K562 (cell line): ENCODE measurements around the gene EXOSC6. TPM values are rescaled to one million over a fixed set of nuclear protein-coding genes. Genes with fewer than 3 reads are reported as not detected.

Source experiments
- BDP1 ChIP-seq: IDR thresholded peaks from 3 replicates; pipeline ENCODE4 v1.6.1; 2011; ENCODE audit not compliant: insufficient read length, insufficient read depth
- BHLHE40 ChIP-seq: IDR thresholded peaks from 2 replicates; pipeline ENCODE4 v1.6.1; 2011; ENCODE audit warnings: low read length, improper control_type of control experiment
- C11orf30 ChIP-seq: fragments of 450-650 bp; IDR thresholded peaks from 2 replicates; pipeline ENCODE4 v1.6.1; 2016; ENCODE audit warnings: low read depth, mild to moderate bottlenecking
- CBX3 ChIP-seq, 2 experiments: IDR thresholded peaks; 1 replicate in 1 of 2; 2 replicates in 1 of 2; pipeline ENCODE4 v1.6.1; 2012; ENCODE audit warnings: inconsistent platforms in 2 of 2, low read length in 2 of 2, borderline replicate concordance in 1 of 2, control low read depth in 1 of 2
- CREBBP ChIP-seq: IDR thresholded peaks from one replicate; pipeline ENCODE4 v1.6.1; 2012; ENCODE audit warnings: low read depth, mild to moderate bottlenecking, control low read depth, inconsistent platforms, low read length
- CREM ChIP-seq: IDR thresholded peaks from 2 replicates; pipeline ENCODE4 v1.6.1; 2014; ENCODE audit warnings: antibody characterized with exemption, low read depth
- CTBP1 ChIP-seq: fragments of 450-650 bp; IDR thresholded peaks from 2 replicates; pipeline ENCODE4 v1.6.1; 2016; ENCODE audit warnings: borderline replicate concordance
- FOS ChIP-seq: IDR thresholded peaks from 3 replicates; pipeline ENCODE4 v1.6.1; 2011; ENCODE audit not compliant: insufficient read length; ENCODE audit errors: extremely low read depth
- FOXA3 ChIP-seq, 2 experiments: fragments of 450-650 bp in 1 of 2; sonication (generic) in 1 of 2; formaldehyde crosslinking; IDR thresholded peaks in 1 of 2; conservative IDR thresholded peaks in 1 of 2; 2 replicates each; pipeline versions ENCODE4 v1.4.0 to v1.8.0; 2020 to 2022; ENCODE audit warnings: mild to moderate bottlenecking in 2 of 2, missing genetic modification reagents in 1 of 2
- HDAC3 ChIP-seq: fragments of 450-650 bp; IDR thresholded peaks from 2 replicates; pipeline ENCODE4 v1.6.1; 2018; ENCODE audit warnings: borderline replicate concordance, mild to moderate bottlenecking, moderate library complexity; ENCODE audit not compliant: partially characterized antibody
- ILK ChIP-seq: fragments of 450-650 bp; IDR thresholded peaks from 2 replicates; pipeline ENCODE4 v1.6.1; 2016; ENCODE audit warnings: missing genetic modification characterization, low read depth, mild to moderate bottlenecking, missing compliant biosample characterization, moderate library complexity, borderline replicate concordance
- KLF6 ChIP-seq: fragments of 250-450 bp; sonication (Bioruptor Pico); IDR thresholded peaks from 2 replicates; pipeline ENCODE4 v1.4.0; 2020; ENCODE audit warnings: mild to moderate bottlenecking, moderate library complexity, borderline replicate concordance
- MEF2A ChIP-seq: IDR thresholded peaks from 2 replicates; pipeline ENCODE4 v1.6.1; 2011; ENCODE audit warnings: low read depth, mild to moderate bottlenecking, low read length, moderate library complexity; ENCODE audit not compliant: control insufficient read depth
- PURB ChIP-seq: sonication (generic); formaldehyde crosslinking; IDR thresholded peaks from 2 replicates; pipeline ENCODE4 v1.9.0; 2021; ENCODE audit warnings: low read depth, mild to moderate bottlenecking, missing genetic modification reagents
- SIN3A ChIP-seq, 2 experiments: fragments of 150-350 bp in 1 of 2; IDR thresholded peaks; 2 replicates each; pipeline ENCODE4 v1.6.1; 2011 to 2016; ENCODE audit warnings: borderline replicate concordance in 2 of 2, low read depth in 2 of 2, low read length in 2 of 2, mild to moderate bottlenecking in 2 of 2, moderate library complexity in 2 of 2; ENCODE audit not compliant: control insufficient read depth in 1 of 2
- TEAD1 ChIP-seq, 2 experiments: fragments of 450-650 bp in 1 of 2; sonication (generic) in 1 of 2; formaldehyde crosslinking; IDR thresholded peaks; 2 replicates each; pipeline versions ENCODE4 v1.4.0 to v1.8.0; 2020 to 2022; ENCODE audit warnings: mild to moderate bottlenecking in 2 of 2, missing genetic modification reagents in 1 of 2
- ZBTB8A ChIP-seq: fragments of 450-650 bp; IDR thresholded peaks from 2 replicates; pipeline ENCODE4 v1.6.1; 2018; ENCODE audit warnings: mild to moderate bottlenecking, moderate library complexity; ENCODE audit not compliant: partially characterized antibody
- ZC3H4 ChIP-seq: sonication (generic); formaldehyde crosslinking; IDR thresholded peaks from 2 replicates; pipeline ENCODE4 v1.9.0; 2021; ENCODE audit warnings: missing genetic modification reagents, borderline replicate concordance
- ZEB2 ChIP-seq: fragments of 450-650 bp; IDR thresholded peaks from 2 replicates; pipeline ENCODE4 v1.6.1; 2016
- ZNF124 ChIP-seq: sonication (generic); formaldehyde crosslinking; IDR thresholded peaks from 2 replicates; pipeline ENCODE4 v1.8.1; 2022; ENCODE audit warnings: missing genetic modification reagents
- ZNF134 ChIP-seq: fragments of 250-450 bp; sonication (Bioruptor Pico); conservative IDR thresholded peaks from 2 replicates; pipeline ENCODE4 v1.4.0; 2020
- ZNF239 ChIP-seq: fragments of 250-450 bp; sonication (Bioruptor Pico); IDR thresholded peaks from 2 replicates; pipeline ENCODE4 v1.4.0; 2020; ENCODE audit warnings: mild to moderate bottlenecking
- ZNF316 ChIP-seq: fragments of 450-650 bp; IDR thresholded peaks from 2 replicates; pipeline ENCODE4 v1.6.1; 2016
- ZNF589 ChIP-seq: fragments of 200-800 bp; sonication (Bioruptor generic); IDR thresholded peaks from 2 replicates; pipeline ENCODE4 v1.6.1; 2016; ENCODE audit warnings: low read depth, missing genetic modification characterization, missing compliant biosample characterization
- polyA plus RNA-seq, 8 experiments: library from polyadenylated mRNA; depleted of rRNA in 4 of 8; stranded (reverse) in 5 of 8; unstranded in 3 of 8; fragments of >200 nt; fragmentation: Nextera tagmentation in 2 of 8; fragmentation: Illumina TruSeq in 1 of 8; extraction: Ambion mirVana in 2 of 8; extraction: Trizol in 1 of 8; gene quantifications; 2 replicates each; pipeline versions ENCODE4 v1.2.1 to v1.2.3, GENCODE V29; 2011 to 2014; ENCODE audit warnings: inconsistent platforms in 1 of 8, missing spikeins in 1 of 8
- total RNA-seq, 7 experiments: library from RNA; depleted of rRNA in 6 of 7; stranded (reverse); fragments of >200 nt in 6 of 7; fragmentation: Illumina TruSeq in 2 of 7; extraction: Trizol in 2 of 7; gene quantifications; 2 replicates each; pipeline versions ENCODE4 v1.2.1 to v1.2.3, GENCODE V29; 2011 to 2021; ENCODE audit warnings: low replicate concordance in 1 of 7
- TF ChIP-seq, protein P1 (sequence below): fragments of 250-450 bp; sonication (Bioruptor Pico); IDR thresholded peaks from 2 replicates; pipeline ENCODE4 v1.5.0; 2021
- TF ChIP-seq, protein P2 (sequence below), 2 experiments: fragments of 450-650 bp; IDR thresholded peaks; 2 replicates each; pipeline ENCODE4 v1.6.1; 2016
- TF ChIP-seq, protein P3 (sequence below): fragments of 450-650 bp; conservative IDR thresholded peaks from 2 replicates; pipeline ENCODE4 v1.6.1; 2016; ENCODE audit warnings: missing genetic modification characterization, low read depth, mild to moderate bottlenecking, control low read depth, missing compliant biosample characterization

EXOSC6 gene
- total and polyA plus RNA-seq, 9 of the 15 experiments (the other 6 are each of a cell fraction or from before 2014, with no cell fraction given): 9.2 to 29.0 (median 15.6) TPM

DNA sequence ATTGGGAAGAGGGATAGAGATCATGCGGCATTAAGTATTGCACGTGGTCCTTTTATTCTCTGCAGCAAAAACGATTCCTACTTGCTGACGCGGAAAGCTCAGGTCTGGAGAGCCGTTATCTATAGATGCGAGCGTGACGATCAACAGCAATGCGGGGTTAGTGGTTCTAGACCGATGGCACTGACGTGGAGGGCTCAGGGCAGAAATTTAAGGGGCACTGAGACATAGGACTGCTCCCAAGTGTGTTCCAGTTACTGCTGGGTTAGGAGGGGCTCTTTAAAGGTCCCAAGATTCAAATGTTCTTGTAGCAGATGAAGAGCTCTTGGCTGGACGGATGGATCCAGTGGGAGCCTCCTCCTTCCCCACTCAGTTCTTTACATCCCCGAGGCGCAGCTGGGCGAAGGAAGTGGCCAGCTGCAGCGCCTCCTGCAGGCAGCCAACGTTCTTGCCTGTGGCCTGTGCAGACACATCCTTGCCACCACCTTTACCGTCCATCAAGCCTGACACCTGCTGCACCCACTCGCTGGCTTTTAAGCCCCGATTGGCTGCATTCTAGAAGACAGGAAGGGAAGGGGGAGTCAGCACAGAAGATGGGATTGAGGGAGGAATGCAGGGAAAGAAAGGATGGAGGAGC, 732 bp upstream of the EXOSC6 start (continued):
- TF ChIP-seq BDP1 (no peak), ZNF316 (no peak), ZNF239 (CRISPR knock-in tag) (no peak), ZBTB8A (no peak), FOS (no peak), CREM (no peak), CBX3 (IDR thresholded peaks at IDR 0.05; ENCODE audit: borderline replicate concordance in 1 of 2, low read length in 2 of 2) (no peak), ZNF589 (CRISPR knock-in tag) (no peak), CTBP1 (peak; percentile 91), C11orf30 (no peak), ZNF124 (CRISPR knock-in tag) (no peak), MEF2A (no peak), BHLHE40 (no peak; the same call in 1 of the 2 replicates), PURB (CRISPR knock-in tag) (no peak), ZNF134 (no peak), FOXA3 (CRISPR knock-in tag; conservative IDR thresholded peaks at IDR 0.05 in 1 of 2, IDR thresholded peaks at IDR 0.05 in 1 of 2) (no peak), ZEB2 (peak; percentile 37; the same call in 1 of the 2 replicates), ILK (tag) (no peak), CREBBP (no peak), SIN3A (IDR thresholded peaks at IDR 0.05; ENCODE audit: borderline replicate concordance in 2 of 2, control insufficient read depth in 1 of 2, low read depth in 2 of 2, low read length in 2 of 2) (no peak), KLF6 (CRISPR knock-in tag) (no peak), HDAC3 (no peak), TEAD1 (CRISPR knock-in tag; IDR thresholded peaks at IDR 0.05) (no peak), ZC3H4 (no peak)
- TF ChIP-seq, protein P1, sequence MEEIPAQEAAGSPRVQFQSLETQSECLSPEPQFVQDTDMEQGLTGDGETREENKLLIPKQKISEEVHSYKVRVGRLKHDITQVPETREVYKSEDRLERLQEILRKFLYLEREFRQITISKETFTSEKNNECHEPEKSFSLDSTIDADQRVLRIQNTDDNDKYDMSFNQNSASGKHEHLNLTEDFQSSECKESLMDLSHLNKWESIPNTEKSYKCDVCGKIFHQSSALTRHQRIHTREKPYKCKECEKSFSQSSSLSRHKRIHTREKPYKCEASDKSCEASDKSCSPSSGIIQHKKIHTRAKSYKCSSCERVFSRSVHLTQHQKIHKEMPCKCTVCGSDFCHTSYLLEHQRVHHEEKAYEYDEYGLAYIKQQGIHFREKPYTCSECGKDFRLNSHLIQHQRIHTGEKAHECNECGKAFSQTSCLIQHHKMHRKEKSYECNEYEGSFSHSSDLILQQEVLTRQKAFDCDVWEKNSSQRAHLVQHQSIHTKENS (CRISPR knock-in tag): no peak
- TF ChIP-seq, protein P2, sequence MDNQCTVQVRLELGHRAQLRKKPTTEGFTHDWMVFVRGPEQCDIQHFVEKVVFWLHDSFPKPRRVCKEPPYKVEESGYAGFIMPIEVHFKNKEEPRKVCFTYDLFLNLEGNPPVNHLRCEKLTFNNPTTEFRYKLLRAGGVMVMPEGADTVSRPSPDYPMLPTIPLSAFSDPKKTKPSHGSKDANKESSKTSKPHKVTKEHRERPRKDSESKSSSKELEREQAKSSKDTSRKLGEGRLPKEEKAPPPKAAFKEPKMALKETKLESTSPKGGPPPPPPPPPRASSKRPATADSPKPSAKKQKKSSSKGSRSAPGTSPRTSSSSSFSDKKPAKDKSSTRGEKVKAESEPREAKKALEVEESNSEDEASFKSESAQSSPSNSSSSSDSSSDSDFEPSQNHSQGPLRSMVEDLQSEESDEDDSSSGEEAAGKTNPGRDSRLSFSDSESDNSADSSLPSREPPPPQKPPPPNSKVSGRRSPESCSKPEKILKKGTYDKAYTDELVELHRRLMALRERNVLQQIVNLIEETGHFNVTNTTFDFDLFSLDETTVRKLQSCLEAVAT (IDR thresholded peaks at IDR 0.05): peak in 1 of 2 experiments; percentile 76; a peak in 2 of 4 replicates
- TF ChIP-seq, protein P3, sequence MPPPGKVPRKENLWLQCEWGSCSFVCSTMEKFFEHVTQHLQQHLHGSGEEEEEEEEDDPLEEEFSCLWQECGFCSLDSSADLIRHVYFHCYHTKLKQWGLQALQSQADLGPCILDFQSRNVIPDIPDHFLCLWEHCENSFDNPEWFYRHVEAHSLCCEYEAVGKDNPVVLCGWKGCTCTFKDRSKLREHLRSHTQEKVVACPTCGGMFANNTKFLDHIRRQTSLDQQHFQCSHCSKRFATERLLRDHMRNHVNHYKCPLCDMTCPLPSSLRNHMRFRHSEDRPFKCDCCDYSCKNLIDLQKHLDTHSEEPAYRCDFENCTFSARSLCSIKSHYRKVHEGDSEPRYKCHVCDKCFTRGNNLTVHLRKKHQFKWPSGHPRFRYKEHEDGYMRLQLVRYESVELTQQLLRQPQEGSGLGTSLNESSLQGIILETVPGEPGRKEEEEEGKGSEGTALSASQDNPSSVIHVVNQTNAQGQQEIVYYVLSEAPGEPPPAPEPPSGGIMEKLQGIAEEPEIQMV (tag): no peak
